ENCODE measurements around the gene MAST4.

DNA sequence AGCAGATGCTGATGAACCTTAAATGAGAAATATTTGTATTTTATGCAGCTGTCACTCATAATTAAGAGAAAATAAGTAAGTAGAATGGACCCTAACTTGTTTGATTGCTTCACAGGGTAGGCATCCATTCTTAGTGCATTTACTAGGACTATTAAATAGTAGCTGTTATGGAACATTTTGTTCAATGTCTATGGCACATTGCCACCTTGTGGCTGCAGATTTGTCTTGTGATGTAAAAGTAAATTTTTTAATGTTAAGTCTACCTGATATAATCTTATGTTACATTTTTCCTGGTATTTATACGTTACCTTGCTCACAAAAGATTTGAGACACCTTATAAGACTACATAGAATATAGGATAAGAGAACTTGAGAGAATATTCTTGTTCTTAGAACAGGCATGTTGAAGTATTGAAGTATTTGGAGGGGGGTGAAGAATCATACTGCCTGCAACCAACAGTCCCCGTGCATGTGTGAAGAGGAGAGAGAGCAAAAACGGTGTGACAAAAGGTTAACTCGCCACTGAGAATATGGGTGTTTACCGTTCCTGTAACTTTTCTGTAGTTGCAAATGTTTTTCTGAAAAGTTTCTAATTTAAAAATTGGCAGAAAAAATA, 161.1 kb downstream of the MAST4 start:
- TF ChIP-seq EZH2 (IDR thresholded peaks at IDR 0.05) = no peak
- TF ChIP-seq POLR2AphosphoS5 (IDR thresholded peaks at IDR 0.05; ENCODE audit: borderline replicate concordance, low read depth, low read length) = no peak
- no peak for TF ChIP-seq FOXP2 (optimal IDR thresholded peaks at IDR 0.05; ENCODE audit: control extremely low read depth, extremely low read length, insufficient read depth)

Data from SK-N-MC (cell line).